ENCODE results near the gene PDE11A.
A peak's percentile ranks its signal among the peaks of the same experiment; 100 is the strongest.

The PDE11A gene

GRCh38 chr2:178074123-178075005, 1.8 kb upstream of the PDE11A start:
- Histone ChIP-seq H3K4me2 (ENCODE audit: low read length) (no peak overlapping the region), H3K27ac (ENCODE audit: low read length) (no peak overlapping the region), H3K9me3 (ENCODE audit: insufficient read depth, low read length) (no peaks in the 10 kb centered on the region), H3K4me3 (ENCODE audit: low read length) (no peak overlapping the region), H4K20me1 (ENCODE audit: insufficient read depth, low read length) (no peaks in the 10 kb centered on the region), H2AFZ (ENCODE audit: low read depth, low read length) (no peak overlapping the region), H3K9ac (ENCODE audit: low read length) (no peak overlapping the region), H3K27me3 (ENCODE audit: low read depth, low read length) (peaks cover 9% of the 10 kb centered on the region), H3K79me2 (ENCODE audit: low read length) (no peaks in the 10 kb centered on the region), H3K36me3 (replicated peaks; ENCODE audit: low read depth, low read length) (no peaks in the 10 kb centered on the region), H3K4me1 (ENCODE audit: low read length) (no peaks in the 10 kb centered on the region)
- TF ChIP-seq EZH2phosphoT487 (IDR thresholded peaks at IDR 0.05; ENCODE audit: low read depth) = no peak
- TF ChIP-seq, protein P1, sequence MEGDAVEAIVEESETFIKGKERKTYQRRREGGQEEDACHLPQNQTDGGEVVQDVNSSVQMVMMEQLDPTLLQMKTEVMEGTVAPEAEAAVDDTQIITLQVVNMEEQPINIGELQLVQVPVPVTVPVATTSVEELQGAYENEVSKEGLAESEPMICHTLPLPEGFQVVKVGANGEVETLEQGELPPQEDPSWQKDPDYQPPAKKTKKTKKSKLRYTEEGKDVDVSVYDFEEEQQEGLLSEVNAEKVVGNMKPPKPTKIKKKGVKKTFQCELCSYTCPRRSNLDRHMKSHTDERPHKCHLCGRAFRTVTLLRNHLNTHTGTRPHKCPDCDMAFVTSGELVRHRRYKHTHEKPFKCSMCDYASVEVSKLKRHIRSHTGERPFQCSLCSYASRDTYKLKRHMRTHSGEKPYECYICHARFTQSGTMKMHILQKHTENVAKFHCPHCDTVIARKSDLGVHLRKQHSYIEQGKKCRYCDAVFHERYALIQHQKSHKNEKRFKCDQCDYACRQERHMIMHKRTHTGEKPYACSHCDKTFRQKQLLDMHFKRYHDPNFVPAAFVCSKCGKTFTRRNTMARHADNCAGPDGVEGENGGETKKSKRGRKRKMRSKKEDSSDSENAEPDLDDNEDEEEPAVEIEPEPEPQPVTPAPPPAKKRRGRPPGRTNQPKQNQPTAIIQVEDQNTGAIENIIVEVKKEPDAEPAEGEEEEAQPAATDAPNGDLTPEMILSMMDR (IDR thresholded peaks at IDR 0.05; ENCODE audit: low read depth, low read length) = no peak

DNA sequence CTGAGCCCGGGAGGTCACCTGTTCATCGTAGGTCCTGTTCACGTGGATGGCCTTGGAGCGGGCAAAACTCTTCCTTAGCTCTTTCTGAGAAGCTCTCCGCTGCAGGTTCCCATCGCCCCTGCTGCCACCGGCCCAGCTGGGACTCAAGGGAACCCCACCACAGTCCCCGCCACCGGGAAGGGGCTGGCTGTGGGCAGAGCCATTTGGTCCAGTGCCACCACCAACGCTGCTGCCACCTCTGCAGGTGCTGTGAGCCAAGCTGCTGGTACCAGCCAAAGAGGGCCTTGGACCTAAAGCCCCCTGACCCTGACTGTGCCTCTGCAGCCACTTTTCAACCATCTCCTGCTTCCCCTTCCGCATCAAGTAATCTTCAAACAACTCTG, 586 bp downstream of the PDE11A start:
- H3K27me3 ChIP-seq (ENCODE audit: low read depth, low read length) = peaks cover 9% of the 10 kb centered on the region
- no peaks in the 10 kb centered on the region for H3K9me3 ChIP-seq (ENCODE audit: insufficient read depth, low read length)
- no peak overlapping the region for H3K27ac ChIP-seq (ENCODE audit: low read length)
- H3K4me1 ChIP-seq (ENCODE audit: low read length) = no peaks in the 10 kb centered on the region
- H2AFZ ChIP-seq (ENCODE audit: low read depth, low read length) = no peak overlapping the region
- H3K9ac ChIP-seq (ENCODE audit: low read length) = no peak overlapping the region
- TF ChIP-seq, protein P1 (IDR thresholded peaks at IDR 0.05; ENCODE audit: low read depth, low read length) = no peak
- TF ChIP-seq EZH2phosphoT487 (IDR thresholded peaks at IDR 0.05; ENCODE audit: low read depth) = no peak
- no peaks in the 10 kb centered on the region for H3K79me2 ChIP-seq (ENCODE audit: low read length)
- no peak overlapping the region for H3K4me3 ChIP-seq (ENCODE audit: low read length)
- no peaks in the 10 kb centered on the region for H3K36me3 ChIP-seq (replicated peaks; ENCODE audit: low read depth, low read length)
- no peaks in the 10 kb centered on the region for H4K20me1 ChIP-seq (ENCODE audit: insufficient read depth, low read length)
- no peak overlapping the region for H3K4me2 ChIP-seq (ENCODE audit: low read length)

DNA sequence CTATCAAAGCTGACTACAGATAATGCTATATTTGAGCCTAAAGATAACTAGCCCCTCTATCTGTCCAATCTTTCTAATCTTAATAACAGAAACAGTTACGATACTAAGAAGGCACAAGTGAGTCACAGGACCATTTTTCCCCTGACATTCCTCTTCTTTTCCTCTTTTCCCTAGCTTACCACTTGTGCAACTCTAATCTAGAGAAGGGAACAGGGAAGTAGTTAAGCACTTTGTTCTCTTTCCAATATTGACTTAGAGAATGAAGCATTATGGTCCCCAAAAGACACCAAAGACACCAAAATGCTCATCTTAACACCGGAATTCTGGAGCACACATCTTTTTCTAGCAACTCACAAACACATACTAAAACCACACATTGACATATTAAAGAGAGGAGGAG, 1.8 kb downstream of the PDE11A start:
- TF ChIP-seq EZH2phosphoT487 (IDR thresholded peaks at IDR 0.05; ENCODE audit: low read depth) = no peak
- TF ChIP-seq, protein P1 (IDR thresholded peaks at IDR 0.05; ENCODE audit: low read depth, low read length) = no peak
- H3K4me2 ChIP-seq (ENCODE audit: low read length) = no peak overlapping the region

DNA sequence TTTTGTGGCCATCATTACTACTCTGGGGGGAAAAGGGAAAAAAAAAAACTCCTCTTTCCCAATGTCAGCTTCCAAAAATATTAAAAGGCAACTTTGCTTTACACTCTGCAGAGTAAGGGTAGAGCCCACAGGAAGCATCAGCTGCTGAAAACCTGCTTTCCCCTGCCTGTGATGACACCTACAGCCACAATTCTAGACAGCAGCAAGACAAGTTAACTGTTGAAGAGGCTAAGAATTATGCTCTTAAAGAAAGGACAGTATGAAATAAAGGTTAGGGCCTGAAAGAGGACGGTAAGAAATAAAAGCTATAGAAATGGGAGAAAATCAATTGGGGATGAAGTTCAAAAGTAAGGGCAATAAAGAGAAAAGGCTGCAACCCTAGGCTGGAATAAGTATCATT, 3.0 kb downstream of the PDE11A start:
- Histone ChIP-seq H3K36me3 (replicated peaks; ENCODE audit: low read depth, low read length) (no peaks in the 10 kb centered on the region), H4K20me1 (ENCODE audit: insufficient read depth, low read length) (no peaks in the 10 kb centered on the region), H2AFZ (ENCODE audit: low read depth, low read length) (no peak overlapping the region), H3K4me2 (ENCODE audit: low read length) (no peak overlapping the region), H3K4me3 (ENCODE audit: low read length) (no peak overlapping the region), H3K4me1 (ENCODE audit: low read length) (no peaks in the 10 kb centered on the region), H3K9me3 (ENCODE audit: insufficient read depth, low read length) (no peaks in the 10 kb centered on the region), H3K9ac (ENCODE audit: low read length) (no peak overlapping the region), H3K27me3 (ENCODE audit: low read depth, low read length) (peaks cover 9% of the 10 kb centered on the region), H3K79me2 (ENCODE audit: low read length) (no peaks in the 10 kb centered on the region), H3K27ac (ENCODE audit: low read length) (no peak overlapping the region)
- TF ChIP-seq, protein P1 (IDR thresholded peaks at IDR 0.05; ENCODE audit: low read depth, low read length) = peak; percentile 22
- TF ChIP-seq EZH2phosphoT487 (IDR thresholded peaks at IDR 0.05; ENCODE audit: low read depth) = no peak

More for the DNA sequence above, 1.8 kb downstream of the PDE11A start:
- no peaks in the 10 kb centered on the region for H3K36me3 ChIP-seq (replicated peaks; ENCODE audit: low read depth, low read length)
- peaks cover 9% of the 10 kb centered on the region for H3K27me3 ChIP-seq (ENCODE audit: low read depth, low read length)
- no peak overlapping the region for H3K9ac ChIP-seq (ENCODE audit: low read length)
- H3K79me2 ChIP-seq (ENCODE audit: low read length) = no peaks in the 10 kb centered on the region
- no peak overlapping the region for H3K4me3 ChIP-seq (ENCODE audit: low read length)
- no peaks in the 10 kb centered on the region for H3K9me3 ChIP-seq (ENCODE audit: insufficient read depth, low read length)
- no peak overlapping the region for H3K27ac ChIP-seq (ENCODE audit: low read length)
- no peak overlapping the region for H2AFZ ChIP-seq (ENCODE audit: low read depth, low read length)
- no peaks in the 10 kb centered on the region for H3K4me1 ChIP-seq (ENCODE audit: low read length)
- H4K20me1 ChIP-seq (ENCODE audit: insufficient read depth, low read length) = no peaks in the 10 kb centered on the region
